Smooth muscle cell (in vitro differentiated cells): ENCODE measurements around the gene SLC17A7. TPM values are rescaled to one million over a fixed set of nuclear protein-coding genes. Genes with fewer than 3 reads are reported as not detected.
"Not testable (repeated sequence)": the region's sequence is repeated elsewhere in the genome, so short reads cannot be mapped to it uniquely, and the experiment has no call there.

Source experiments
- DNase-seq: peaks from one replicate; lab custom pipeline; 2025; ENCODE audit not compliant: unreplicated experiment; lab: John Stamatoyannopoulos, UW
- H2AFZ ChIP-seq: fragments of 200-600 bp; sonication (generic); 2 replicates; pipeline ENCODE4 v1.6.0; 2016; ENCODE audit warnings: antibody characterized with exemption, low read depth, mild to moderate bottlenecking
- H3F3A ChIP-seq: fragments of 200-600 bp; sonication (generic); 2 replicates; pipeline ENCODE4 v1.6.0; 2017; ENCODE audit warnings: antibody characterized with exemption, low read depth
- H3K27ac ChIP-seq: fragments of 200-600 bp; sonication (generic); 2 replicates; pipeline ENCODE4 v1.5.1; 2016; ENCODE audit warnings: low read depth, mild to moderate bottlenecking
- H3K27me3 ChIP-seq: fragments of 200-600 bp; sonication (generic); 2 replicates; pipeline ENCODE4 v1.6.1; 2016; ENCODE audit warnings: low read depth, mild to moderate bottlenecking
- H3K36me3 ChIP-seq: fragments of 200-600 bp; sonication (generic); 2 replicates; pipeline ENCODE4 v1.5.1; 2016; ENCODE audit warnings: low read depth
- H3K4me1 ChIP-seq: fragments of 200-600 bp; sonication (generic); 2 replicates; pipeline ENCODE4 v1.5.1; 2016; ENCODE audit warnings: low read depth
- H3K4me2 ChIP-seq: fragments of 200-600 bp; sonication (generic); 2 replicates; pipeline ENCODE4 v1.6.0; 2016; ENCODE audit warnings: mild to moderate bottlenecking
- H3K4me3 ChIP-seq: fragments of 200-600 bp; sonication (generic); 2 replicates; pipeline ENCODE4 v1.5.1; 2016; ENCODE audit warnings: mild to moderate bottlenecking
- H3K79me2 ChIP-seq: fragments of 200-600 bp; sonication (generic); 2 replicates; pipeline ENCODE4 v1.6.0; 2016; ENCODE audit warnings: low read depth, mild to moderate bottlenecking
- H3K9ac ChIP-seq: fragments of 200-600 bp; sonication (generic); 2 replicates; pipeline ENCODE4 v1.6.0; 2016; ENCODE audit warnings: low read depth
- H3K9me3 ChIP-seq: fragments of 200-600 bp; sonication (generic); replicated peaks from 2 replicates; pipeline ENCODE4 v1.5.1; 2016; ENCODE audit warnings: low read depth
- H4K20me1 ChIP-seq: fragments of 200-600 bp; sonication (generic); 2 replicates; pipeline ENCODE4 v1.6.0; 2016; ENCODE audit warnings: low read depth
- WGBS: methylation state at CpG from one replicate; pipeline ENCODE4 v1.1.7; 2016; ENCODE audit warnings: low lambda C conversion rate; 5-methylcytosine and 5-hydroxymethylcytosine counted together
- polyA plus RNA-seq: library from polyadenylated mRNA; unstranded; fragments of >200 nt; fragmentation: Nextera tagmentation; extraction: Ambion mirVana; gene quantifications from 2 replicates; pipeline ENCODE4 v1.2.1, GENCODE V29; 2016
- total RNA-seq: library from RNA; depleted of rRNA; stranded (reverse); fragments of >200 nt; gene quantifications from 2 replicates; pipeline ENCODE4 v1.2.3, GENCODE V29; 2014
- TF ChIP-seq, protein P1 (sequence below): fragments of 200-600 bp; sonication (generic); IDR thresholded peaks from 2 replicates; pipeline ENCODE4 v1.5.1; 2017; ENCODE audit warnings: borderline replicate concordance, mild to moderate bottlenecking, antibody characterized with exemption; ENCODE audit not compliant: insufficient read depth, poor library complexity, severe bottlenecking

The SLC17A7 gene
- total and polyA plus RNA-seq, 2 experiments from 2014 or later, result 0.04 TPM; not detected in 1

DNA sequence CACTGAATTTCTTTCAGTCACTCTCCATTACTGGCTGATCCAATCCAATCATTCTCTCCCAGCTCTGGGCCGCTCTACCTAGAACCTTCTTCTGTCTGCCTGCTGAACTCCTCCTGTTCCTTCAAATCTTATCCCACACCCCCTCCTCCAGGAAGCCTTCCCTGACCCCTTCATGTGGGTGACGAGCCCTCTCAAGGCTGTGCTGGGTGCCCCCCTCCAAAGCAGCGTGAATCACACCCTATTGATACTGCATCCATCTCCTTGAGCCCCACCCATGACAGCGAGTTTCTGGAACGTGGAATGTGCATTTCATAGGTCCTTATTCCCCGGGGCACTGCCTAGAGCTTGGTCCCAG is 7.1 kb upstream of the SLC17A7 start:
- Histone ChIP-seq H2AFZ (no peak overlapping the region), H3K27ac (no peak overlapping the region), H3F3A (no peaks in the 10 kb centered on the region), H3K27me3 (no peaks in the 10 kb centered on the region), H3K9ac (no peak overlapping the region), H3K4me1 (peaks cover 5% of the 10 kb centered on the region), H3K36me3 (no peaks in the 10 kb centered on the region), H3K79me2 (no peaks in the 10 kb centered on the region), H3K4me2 (no peak overlapping the region), H3K4me3 (no peak overlapping the region), H3K9me3 (no peaks in the 10 kb centered on the region), H4K20me1 (no peaks in the 10 kb centered on the region)
- no peak for DNase-seq
- TF ChIP-seq, protein P1, sequence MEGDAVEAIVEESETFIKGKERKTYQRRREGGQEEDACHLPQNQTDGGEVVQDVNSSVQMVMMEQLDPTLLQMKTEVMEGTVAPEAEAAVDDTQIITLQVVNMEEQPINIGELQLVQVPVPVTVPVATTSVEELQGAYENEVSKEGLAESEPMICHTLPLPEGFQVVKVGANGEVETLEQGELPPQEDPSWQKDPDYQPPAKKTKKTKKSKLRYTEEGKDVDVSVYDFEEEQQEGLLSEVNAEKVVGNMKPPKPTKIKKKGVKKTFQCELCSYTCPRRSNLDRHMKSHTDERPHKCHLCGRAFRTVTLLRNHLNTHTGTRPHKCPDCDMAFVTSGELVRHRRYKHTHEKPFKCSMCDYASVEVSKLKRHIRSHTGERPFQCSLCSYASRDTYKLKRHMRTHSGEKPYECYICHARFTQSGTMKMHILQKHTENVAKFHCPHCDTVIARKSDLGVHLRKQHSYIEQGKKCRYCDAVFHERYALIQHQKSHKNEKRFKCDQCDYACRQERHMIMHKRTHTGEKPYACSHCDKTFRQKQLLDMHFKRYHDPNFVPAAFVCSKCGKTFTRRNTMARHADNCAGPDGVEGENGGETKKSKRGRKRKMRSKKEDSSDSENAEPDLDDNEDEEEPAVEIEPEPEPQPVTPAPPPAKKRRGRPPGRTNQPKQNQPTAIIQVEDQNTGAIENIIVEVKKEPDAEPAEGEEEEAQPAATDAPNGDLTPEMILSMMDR, result no peak
- WGBS, result 96% methylated on average over 6 of the region's 6 CpGs

DNA sequence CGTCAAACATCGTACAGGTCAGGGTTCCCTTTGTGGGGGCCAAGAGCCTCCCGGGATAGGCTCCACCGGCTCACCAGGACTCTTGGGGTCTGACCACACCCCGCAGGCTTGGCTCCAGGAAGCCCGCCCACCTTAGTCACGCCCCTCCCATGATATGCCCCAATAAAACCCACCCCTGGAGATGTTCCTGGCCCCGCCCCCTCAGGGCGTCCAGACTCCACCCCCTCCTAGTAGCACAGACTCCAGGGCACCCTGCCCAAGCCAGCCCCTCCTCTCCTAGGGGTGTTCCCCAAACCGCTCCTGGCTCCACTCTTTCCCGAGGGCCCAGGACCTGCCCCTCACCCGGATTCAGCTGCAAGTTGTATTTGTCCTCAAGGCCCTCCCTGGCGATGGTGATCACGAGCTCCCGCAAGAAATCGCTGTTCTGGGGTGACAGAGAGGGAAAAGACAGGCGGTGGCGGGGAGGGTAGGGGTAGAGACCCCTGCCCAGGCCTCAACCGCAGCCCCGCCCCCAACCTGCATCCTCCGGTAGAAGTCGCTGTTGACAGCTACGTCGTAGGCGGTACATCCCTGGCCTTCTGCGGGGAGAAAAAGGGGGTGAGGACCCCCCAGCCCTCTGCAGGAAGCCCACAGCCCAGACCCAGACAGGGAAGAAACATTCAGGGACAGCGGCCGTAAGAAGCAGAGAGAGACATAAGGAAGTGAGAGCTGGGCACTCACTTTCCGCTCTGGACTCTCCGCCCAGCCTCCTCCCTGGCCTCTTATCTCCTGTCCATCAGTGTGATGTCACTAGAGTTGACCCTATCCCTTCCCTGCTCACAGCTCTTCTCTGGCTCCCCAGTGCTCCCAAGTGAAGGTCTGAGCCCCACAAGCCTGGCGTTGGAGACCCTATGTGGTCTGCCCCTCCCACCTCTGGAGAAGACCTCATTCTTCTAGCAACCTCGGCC is 6.4 kb upstream of the SLC17A7 start:
- WGBS, result 92% methylated on average over 27 of the region's 32 CpGs
- no peaks in the 10 kb centered on the region for H4K20me1 ChIP-seq
- H3K27ac ChIP-seq, result no peak overlapping the region
- H3K4me1 ChIP-seq, result peaks cover 5% of the 10 kb centered on the region
- H3K9me3 ChIP-seq, result no peaks in the 10 kb centered on the region
- H2AFZ ChIP-seq, result no peak overlapping the region
- H3F3A ChIP-seq, result no peaks in the 10 kb centered on the region
- no peak overlapping the region for H3K4me2 ChIP-seq
- no peaks in the 10 kb centered on the region for H3K79me2 ChIP-seq
- no peaks in the 10 kb centered on the region for H3K27me3 ChIP-seq
- no peak for DNase-seq
- no peaks in the 10 kb centered on the region for H3K36me3 ChIP-seq
- no peak overlapping the region for H3K9ac ChIP-seq
- TF ChIP-seq, protein P1, result no peak
- no peak overlapping the region for H3K4me3 ChIP-seq

DNA sequence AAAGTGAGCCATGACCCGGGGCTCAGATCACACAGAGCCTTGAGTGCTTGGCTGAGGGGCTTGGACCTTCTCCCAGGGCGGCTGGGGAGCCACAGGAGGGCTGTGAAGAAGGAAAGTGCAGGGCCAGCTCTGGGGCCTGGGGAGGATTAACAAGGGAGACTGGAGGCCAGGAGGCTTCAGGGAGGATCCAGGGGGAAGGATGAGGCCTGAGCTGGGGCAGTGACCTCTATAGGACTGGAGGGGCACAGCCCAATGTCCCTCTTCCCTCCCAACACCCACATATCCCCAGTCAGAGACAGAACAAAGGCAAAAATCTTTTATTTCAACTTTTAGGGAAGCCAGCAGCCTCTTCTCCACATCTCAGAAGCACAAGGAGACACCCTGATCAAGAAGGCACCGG is 4.7 kb upstream of the SLC17A7 start:
- H3K36me3 ChIP-seq, result no peaks in the 10 kb centered on the region
- H3K4me2 ChIP-seq, result no peak overlapping the region
- peaks cover 11% of the 10 kb centered on the region for H3K4me1 ChIP-seq
- H3K9ac ChIP-seq, result no peak overlapping the region
- DNase-seq, result no peak
- H3K79me2 ChIP-seq, result no peaks in the 10 kb centered on the region
- no peak overlapping the region for H3K4me3 ChIP-seq
- TF ChIP-seq, protein P1, result no peak
- peaks cover 15% of the 10 kb centered on the region for H3K27me3 ChIP-seq
- 83% methylated on average over 3 of the region's 3 CpGs for WGBS
- H3K9me3 ChIP-seq, result no peaks in the 10 kb centered on the region
- H4K20me1 ChIP-seq, result no peaks in the 10 kb centered on the region
- H3K27ac ChIP-seq, result no peak overlapping the region
- no peak overlapping the region for H2AFZ ChIP-seq
- peaks cover 8% of the 10 kb centered on the region for H3F3A ChIP-seq

DNA sequence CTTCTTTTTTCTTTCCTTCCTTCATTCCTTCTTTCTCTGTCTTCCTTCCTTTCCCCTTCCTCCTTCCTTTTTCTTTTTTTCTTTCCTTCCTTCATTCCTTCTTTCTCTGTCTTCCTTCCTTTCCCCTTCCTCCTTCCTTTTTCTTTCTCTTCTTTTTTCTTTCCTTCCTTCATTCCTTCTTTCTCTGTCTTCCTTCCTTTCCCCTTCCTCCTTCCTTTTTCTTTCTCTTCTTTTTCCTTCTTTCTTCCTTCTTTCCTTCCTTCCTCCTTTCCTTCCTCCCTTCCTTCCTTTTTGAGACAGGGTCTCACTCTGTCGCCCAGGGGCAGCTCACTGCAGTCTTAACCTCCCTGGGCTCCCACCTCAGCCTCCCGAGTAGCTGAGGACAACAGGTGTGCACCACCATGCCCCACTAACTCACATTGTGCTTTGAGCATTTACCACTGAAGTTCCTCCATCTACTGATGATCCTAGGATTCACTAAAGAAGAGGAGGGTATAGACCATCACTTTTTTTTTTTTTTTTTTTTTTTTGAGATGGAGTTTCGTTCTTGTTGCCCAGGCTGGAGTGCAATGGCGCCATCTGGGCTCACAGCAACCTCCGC is 2.9 kb upstream of the SLC17A7 start:
- H3K4me3 ChIP-seq, result peak overlapping the region; percentile 76
- not testable (repeated sequence) for DNase-seq, H3K27ac ChIP-seq, H4K20me1 ChIP-seq, H2AFZ ChIP-seq, H3K9me3 ChIP-seq, H3K36me3 ChIP-seq, H3F3A ChIP-seq, H3K9ac ChIP-seq, H3K4me1 ChIP-seq, H3K79me2 ChIP-seq
- H3K4me2 ChIP-seq, result peak overlapping the region; percentile 96
- WGBS, result 85% methylated on average over 5 of the region's 5 CpGs
- H3K27me3 ChIP-seq, result peaks cover 33% of the 10 kb centered on the region
